Measurements from ENCODE around the gene R3HCC1L.

R3HCC1L gene

GRCh38 chr10:98098247-98098646 lies 36.2 kb upstream of the R3HCC1L start:
- H3K9me3 ChIP-seq (ENCODE audit: insufficient read depth, low read depth, low read length): no peaks in the 10 kb centered on the region
- no peaks in the 10 kb centered on the region for H3F3A ChIP-seq (ENCODE audit: low read depth)
- no peak overlapping the region for H2AFZ ChIP-seq (ENCODE audit: low read length)
- H4K20me1 ChIP-seq (ENCODE audit: insufficient read depth, low read length, poor library complexity, severe bottlenecking): no peaks in the 10 kb centered on the region
- H3K36me3 ChIP-seq (ENCODE audit: insufficient read depth, low read length): no peaks in the 10 kb centered on the region
- H3K27me3 ChIP-seq (ENCODE audit: insufficient read depth, low read length, poor library complexity, severe bottlenecking): no peaks in the 10 kb centered on the region
- no peak overlapping the region for H3K4me3 ChIP-seq (ENCODE audit: low read length, poor library complexity, severe bottlenecking)
- no peak overlapping the region for H3K4me2 ChIP-seq (ENCODE audit: low read depth, low read length, poor library complexity, severe bottlenecking)
- no peaks in the 10 kb centered on the region for H3K4me1 ChIP-seq (ENCODE audit: insufficient read depth, low read length, poor library complexity, severe bottlenecking)
- TF ChIP-seq EZH2phosphoT487 (IDR thresholded peaks at IDR 0.05; ENCODE audit: borderline replicate concordance): no peak
- TF ChIP-seq CTCF (conservative IDR thresholded peaks at IDR 0.05; ENCODE audit: low read length): no peak
- no peak overlapping the region for H3K9ac ChIP-seq (ENCODE audit: low read depth, low read length, poor library complexity, severe bottlenecking)
- H3K9me2 ChIP-seq (replicated peaks; ENCODE audit: low read depth, low read length): no peaks in the 10 kb centered on the region
- H3K79me2 ChIP-seq (ENCODE audit: insufficient read depth, low read length): no peaks in the 10 kb centered on the region

- H3K4me2 ChIP-seq (ENCODE audit: low read depth, low read length, poor library complexity, severe bottlenecking): no peak overlapping the region
- no peaks in the 10 kb centered on the region for H3K36me3 ChIP-seq (ENCODE audit: insufficient read depth, low read length)
- H3K4me3 ChIP-seq (ENCODE audit: low read length, poor library complexity, severe bottlenecking): no peak overlapping the region
- no peaks in the 10 kb centered on the region for H3K27me3 ChIP-seq (ENCODE audit: insufficient read depth, low read length, poor library complexity, severe bottlenecking)
- H3F3A ChIP-seq (ENCODE audit: low read depth): no peaks in the 10 kb centered on the region
- H3K4me1 ChIP-seq (ENCODE audit: insufficient read depth, low read length, poor library complexity, severe bottlenecking): no peaks in the 10 kb centered on the region
- H3K9ac ChIP-seq (ENCODE audit: low read depth, low read length, poor library complexity, severe bottlenecking): no peak overlapping the region
- H4K20me1 ChIP-seq (ENCODE audit: insufficient read depth, low read length, poor library complexity, severe bottlenecking): no peaks in the 10 kb centered on the region
- H3K9me2 ChIP-seq (replicated peaks; ENCODE audit: low read depth, low read length): no peaks in the 10 kb centered on the region
- H3K9me3 ChIP-seq (ENCODE audit: insufficient read depth, low read depth, low read length): no peaks in the 10 kb centered on the region
- no peak for TF ChIP-seq EZH2phosphoT487 (IDR thresholded peaks at IDR 0.05; ENCODE audit: borderline replicate concordance)
- no peak for TF ChIP-seq CTCF (conservative IDR thresholded peaks at IDR 0.05; ENCODE audit: low read length)
- no peak overlapping the region for H2AFZ ChIP-seq (ENCODE audit: low read length)
- H3K79me2 ChIP-seq (ENCODE audit: insufficient read depth, low read length): no peaks in the 10 kb centered on the region
Observed at GRCh38 chr10:98100476-98100875, 34.0 kb upstream of the R3HCC1L start.

DNA sequence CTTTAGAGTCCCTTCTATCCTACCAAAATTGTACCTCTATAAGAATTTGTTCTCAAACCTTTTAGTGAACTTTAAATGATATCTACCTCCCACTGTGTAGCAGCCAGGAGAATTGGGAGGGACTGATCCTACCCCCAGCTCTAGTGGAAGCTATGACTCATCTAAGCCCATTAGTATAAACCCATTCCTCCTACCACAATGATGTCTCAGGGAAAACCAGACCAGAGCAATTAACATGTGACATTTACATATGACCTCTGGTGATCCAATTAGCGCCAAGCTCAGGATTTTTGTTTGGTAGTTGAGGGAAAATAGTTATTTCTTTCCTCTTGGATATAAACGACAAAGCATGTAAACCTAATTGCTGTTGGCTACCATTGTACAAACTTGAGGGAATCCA lies 33.1 kb upstream of the R3HCC1L start:
- H3K36me3 ChIP-seq (ENCODE audit: insufficient read depth, low read length): no peaks in the 10 kb centered on the region
- TF ChIP-seq CTCF (conservative IDR thresholded peaks at IDR 0.05; ENCODE audit: low read length) (no peak), EZH2phosphoT487 (IDR thresholded peaks at IDR 0.05; ENCODE audit: borderline replicate concordance) (no peak)
- no peaks in the 10 kb centered on the region for H4K20me1 ChIP-seq (ENCODE audit: insufficient read depth, low read length, poor library complexity, severe bottlenecking)
- H3K4me1 ChIP-seq (ENCODE audit: insufficient read depth, low read length, poor library complexity, severe bottlenecking): no peaks in the 10 kb centered on the region
- no peak overlapping the region for H2AFZ ChIP-seq (ENCODE audit: low read length)
- H3K4me2 ChIP-seq (ENCODE audit: low read depth, low read length, poor library complexity, severe bottlenecking): no peak overlapping the region
- no peaks in the 10 kb centered on the region for H3K9me2 ChIP-seq (replicated peaks; ENCODE audit: low read depth, low read length)
- no peaks in the 10 kb centered on the region for H3F3A ChIP-seq (ENCODE audit: low read depth)
- H3K79me2 ChIP-seq (ENCODE audit: insufficient read depth, low read length): no peaks in the 10 kb centered on the region
- H3K4me3 ChIP-seq (ENCODE audit: low read length, poor library complexity, severe bottlenecking): no peak overlapping the region
- no peak overlapping the region for H3K9ac ChIP-seq (ENCODE audit: low read depth, low read length, poor library complexity, severe bottlenecking)
- no peaks in the 10 kb centered on the region for H3K9me3 ChIP-seq (ENCODE audit: insufficient read depth, low read depth, low read length)
- H3K27me3 ChIP-seq (ENCODE audit: insufficient read depth, low read length, poor library complexity, severe bottlenecking): no peaks in the 10 kb centered on the region
